Measurements from ENCODE around the gene RAB9A. TPM values are rescaled to one million over a fixed set of nuclear protein-coding genes. Genes with fewer than 3 reads are reported as not detected.

RAB9A gene
- total RNA-seq, 2 experiments from 2014 or later: 11.7 to 14.1 TPM

- peaks cover 7% of the 10 kb centered on the region for H3K4me1 ChIP-seq (ENCODE audit: insufficient read depth, low read length, poor library complexity, severe bottlenecking)
- intact Hi-C loops (cut with micrococcal nuclease; ENCODE audit: unreplicated experiment): no loop called here
- peaks cover 17% of the 10 kb centered on the region for H3K36me3 ChIP-seq (ENCODE audit: insufficient read depth, low read length)
- no peak overlapping the region; the same call in 1 of the 2 replicates for H3K4me2 ChIP-seq (ENCODE audit: low read length)
- CTCF ChIA-PET (ENCODE audit: unreplicated experiment): no interaction called here
- TF ChIP-seq CTCF (conservative IDR thresholded peaks at IDR 0.05; ENCODE audit: low read length) (no peak), EZH2phosphoT487 (IDR thresholded peaks at IDR 0.05; ENCODE audit: borderline replicate concordance, low read depth, low read length) (no peak)
- H4K20me1 ChIP-seq (ENCODE audit: insufficient read depth, low read length): no peaks in the 10 kb centered on the region
- no peak overlapping the region for H3K4me3 ChIP-seq (ENCODE audit: low read depth, low read length, poor library complexity, severe bottlenecking)
- no peak for DNase-seq (ENCODE audit: low spot score)
- no peaks in the 10 kb centered on the region for H3K9me3 ChIP-seq (ENCODE audit: low read length)
- no peak overlapping the region for H2AFZ ChIP-seq (ENCODE audit: low read length)
- H3K79me2 ChIP-seq (ENCODE audit: insufficient read depth, low read depth, low read length): no peaks in the 10 kb centered on the region
- H3K27ac ChIP-seq (ENCODE audit: low read depth, low read length, poor library complexity, severe bottlenecking): no peak overlapping the region
- H3K9me2 ChIP-seq (ENCODE audit: insufficient read depth, low read length): no peaks in the 10 kb centered on the region
- BruUV-seq (replicated peaks): no TSS peak
- POLR2A ChIA-PET: interaction anchor here (0.8 to 1.4 kb wide), 2 partner anchors 24 to 109 kb away, joined by 3 to 5 read pairs; no protein-coding TSS in a partner anchor
These were observed 27.1 kb upstream of the RAB9A start for GRCh38 chrX:13661735-13662288.

- no peaks in the 10 kb centered on the region for H3K79me2 ChIP-seq (ENCODE audit: insufficient read depth, low read depth, low read length)
- H3K9me3 ChIP-seq (ENCODE audit: low read length): no peaks in the 10 kb centered on the region
- TF ChIP-seq CTCF (conservative IDR thresholded peaks at IDR 0.05; ENCODE audit: low read length) (no peak), EZH2phosphoT487 (IDR thresholded peaks at IDR 0.05; ENCODE audit: borderline replicate concordance, low read depth, low read length) (no peak)
- no peak overlapping the region for H3K4me2 ChIP-seq (ENCODE audit: low read length)
- H3K36me3 ChIP-seq (ENCODE audit: insufficient read depth, low read length): peaks cover 17% of the 10 kb centered on the region
- H2AFZ ChIP-seq (ENCODE audit: low read length): no peak overlapping the region
- ChIA-PET POLR2A (interaction anchor here (0.8 to 1.4 kb wide), 2 partner anchors 24 to 109 kb away, joined by 3 to 5 read pairs; no protein-coding TSS in a partner anchor), CTCF (ENCODE audit: unreplicated experiment) (no interaction called here)
- no TSS peak for BruUV-seq (replicated peaks)
- DNase-seq (ENCODE audit: low spot score): no peak
- H3K9me2 ChIP-seq (ENCODE audit: insufficient read depth, low read length): no peaks in the 10 kb centered on the region
- no peak overlapping the region for H3K27ac ChIP-seq (ENCODE audit: low read depth, low read length, poor library complexity, severe bottlenecking)
- H3K4me1 ChIP-seq (ENCODE audit: insufficient read depth, low read length, poor library complexity, severe bottlenecking): peaks cover 12% of the 10 kb centered on the region
- no peaks in the 10 kb centered on the region for H4K20me1 ChIP-seq (ENCODE audit: insufficient read depth, low read length)
- no peak overlapping the region for H3K4me3 ChIP-seq (ENCODE audit: low read depth, low read length, poor library complexity, severe bottlenecking)
- intact Hi-C loops (cut with micrococcal nuclease; ENCODE audit: unreplicated experiment): no loop called here
These were observed 26.6 kb upstream of the RAB9A start for GRCh38 chrX:13662355-13662791.

- ChIA-PET CTCF (ENCODE audit: unreplicated experiment) (no interaction called here), POLR2A (no interaction called here)
- Histone ChIP-seq H3K79me2 (ENCODE audit: insufficient read depth, low read depth, low read length) (no peaks in the 10 kb centered on the region), H3K36me3 (ENCODE audit: insufficient read depth, low read length) (peaks cover 17% of the 10 kb centered on the region), H4K20me1 (ENCODE audit: insufficient read depth, low read length) (no peaks in the 10 kb centered on the region), H2AFZ (ENCODE audit: low read length) (no peak overlapping the region), H3K4me3 (ENCODE audit: low read depth, low read length, poor library complexity, severe bottlenecking) (no peak overlapping the region), H3K9me3 (ENCODE audit: low read length) (no peaks in the 10 kb centered on the region), H3K4me2 (ENCODE audit: low read length) (no peak overlapping the region), H3K27ac (ENCODE audit: low read depth, low read length, poor library complexity, severe bottlenecking) (no peak overlapping the region), H3K9me2 (ENCODE audit: insufficient read depth, low read length) (no peaks in the 10 kb centered on the region), H3K4me1 (ENCODE audit: insufficient read depth, low read length, poor library complexity, severe bottlenecking) (peaks cover 10% of the 10 kb centered on the region)
- BruUV-seq (replicated peaks): no TSS peak
- intact Hi-C loops (cut with micrococcal nuclease; ENCODE audit: unreplicated experiment): no loop called here
- no peak for TF ChIP-seq EZH2phosphoT487 (IDR thresholded peaks at IDR 0.05; ENCODE audit: borderline replicate concordance, low read depth, low read length)
- TF ChIP-seq CTCF (conservative IDR thresholded peaks at IDR 0.05; ENCODE audit: low read length): no peak
- no peak for DNase-seq (ENCODE audit: low spot score)
These were observed 24.9 kb upstream of the RAB9A start for GRCh38 chrX:13664020-13664419.

Data from OCI-LY7 (cell line).